Renal cortex interstitium (tissue), 15 donors: Measurements from ENCODE around the gene KLHL21. TPM values are rescaled to one million over a fixed set of nuclear protein-coding genes. Genes with fewer than 3 reads are reported as not detected.
"Not testable (repeated sequence)": the region's sequence is repeated elsewhere in the genome, so short reads cannot be mapped to it uniquely, and the experiment has no call there.

ENCODE experiments used
- DNase-seq, 11 donors: peaks; one replicate each; pipeline ENCODE4 v3.0.0-alpha.2; 2013; ENCODE audit warnings: low read depth in 9 of 11, low spot score in 4 of 11; ENCODE audit errors: extremely low read depth in 1 of 11
- long read RNA-seq, 16 experiments: transcript quantifications; one replicate each; lab custom pipeline, GENCODE V29; 2026
- polyA plus RNA-seq, 3 donors: library from polyadenylated mRNA; unstranded; fragments of 120-200 nt; gene quantifications; one replicate each; pipeline ENCODE4 v1.2.1, GENCODE V29; 2013; ENCODE audit not compliant: insufficient read length in 3 of 3

Gene KLHL21
- 10 to 100 TPM; 12.1 to 17.7 (median 15.4) TPM for polyA plus RNA-seq
- long read RNA-seq, donor 1, full-length matches to known transcripts = 2 of 2 reads
- long read RNA-seq, donor 1, partial matches to known transcripts = 0 of 2 reads
- long read RNA-seq, donor 1, other reads (novel, unspliced or antisense) = 0 of 2 reads
- long read RNA-seq, donor 2, full-length matches to known transcripts = 3 of 3 reads
- long read RNA-seq, donor 2, partial matches to known transcripts = 0 of 3 reads
- long read RNA-seq, donor 2, other reads (novel, unspliced or antisense) = 0 of 3 reads
- long read RNA-seq, donor 3, full-length matches to known transcripts = 7 of 7 reads
- long read RNA-seq, donor 3, partial matches to known transcripts = 0 of 7 reads
- long read RNA-seq, donor 3, other reads (novel, unspliced or antisense) = 0 of 7 reads
- long read RNA-seq, donor 4, full-length matches to known transcripts = 6 of 6 reads
- long read RNA-seq, donor 4, partial matches to known transcripts = 0 of 6 reads
- long read RNA-seq, donor 4, other reads (novel, unspliced or antisense) = 0 of 6 reads
- long read RNA-seq, donor 5 = 0 reads
- long read RNA-seq, donor 6, full-length matches to known transcripts = 3 of 26 reads
- long read RNA-seq, donor 6, partial matches to known transcripts = 23 of 26 reads
- long read RNA-seq, donor 6, other reads (novel, unspliced or antisense) = 0 of 26 reads
- long read RNA-seq, donor 7, full-length matches to known transcripts = 3 of 3 reads
- long read RNA-seq, donor 7, partial matches to known transcripts = 0 of 3 reads
- long read RNA-seq, donor 7, other reads (novel, unspliced or antisense) = 0 of 3 reads
- long read RNA-seq, donor 8, full-length matches to known transcripts = 10 of 116 reads
- long read RNA-seq, donor 8, partial matches to known transcripts = 89 of 116 reads
- long read RNA-seq, donor 8, other reads (novel, unspliced or antisense) = 17 of 116 reads
- long read RNA-seq, donor 9, full-length matches to known transcripts = 6 of 6 reads
- long read RNA-seq, donor 9, partial matches to known transcripts = 0 of 6 reads
- long read RNA-seq, donor 9, other reads (novel, unspliced or antisense) = 0 of 6 reads
- long read RNA-seq, donor 10, full-length matches to known transcripts = 3 of 13 reads
- long read RNA-seq, donor 10, partial matches to known transcripts = 0 of 13 reads
- long read RNA-seq, donor 10, other reads (novel, unspliced or antisense) = 10 of 13 reads
- long read RNA-seq, donor 11, full-length matches to known transcripts = 1 of 1 reads
- long read RNA-seq, donor 11, partial matches to known transcripts = 0 of 1 reads
- long read RNA-seq, donor 11, other reads (novel, unspliced or antisense) = 0 of 1 reads
- long read RNA-seq, donor 12, full-length matches to known transcripts = 1 of 1 reads
- long read RNA-seq, donor 12, partial matches to known transcripts = 0 of 1 reads
- long read RNA-seq, donor 12, other reads (novel, unspliced or antisense) = 0 of 1 reads
- long read RNA-seq, donor 13, full-length matches to known transcripts = 5 of 5 reads
- long read RNA-seq, donor 13, partial matches to known transcripts = 0 of 5 reads
- long read RNA-seq, donor 13, other reads (novel, unspliced or antisense) = 0 of 5 reads
- long read RNA-seq, donor 14, full-length matches to known transcripts = 4 of 4 reads
- long read RNA-seq, donor 14, partial matches to known transcripts = 0 of 4 reads
- long read RNA-seq, donor 14, other reads (novel, unspliced or antisense) = 0 of 4 reads
- long read RNA-seq, donor 15, full-length matches to known transcripts = 2 of 7 reads
- long read RNA-seq, donor 15, partial matches to known transcripts = 5 of 7 reads
- long read RNA-seq, donor 15, other reads (novel, unspliced or antisense) = 0 of 7 reads
- long read RNA-seq, donor 16, full-length matches to known transcripts = 9 of 9 reads
- long read RNA-seq, donor 16, partial matches to known transcripts = 0 of 9 reads
- long read RNA-seq, donor 16, other reads (novel, unspliced or antisense) = 0 of 9 reads

GRCh38 chr1:6602669-6603237 is at the start of gene KLHL21:
Gene KLHL21 (minus strand): TSS chr1:6602869. CDS start chr1:6602817, 52 bp downstream.
- DNase-seq = peak in 6 of 11 donors; percentile 55 to 82 (median 78)

GRCh38 chr1:6651909-6652308 is 49.2 kb upstream of the KLHL21 start:
- DNase-seq = peak in 2 of 11 donors; percentile 30 to 50

- no peak for DNase-seq
Observed at GRCh38 chr1:6648556-6648955, 45.9 kb upstream of the KLHL21 start.

GRCh38 chr1:6646499-6647148 is 44.0 kb upstream of the KLHL21 start:
- peak in 4 of 11 donors; percentile 42 to 59 (median 51) for DNase-seq

GRCh38 chr1:6645018-6645417 is 42.3 kb upstream of the KLHL21 start:
- peak in 4 of 11 donors; percentile 37 to 64 (median 52) for DNase-seq

- DNase-seq = not testable (repeated sequence)
Observed at GRCh38 chr1:6640867-6641266, 38.2 kb upstream of the KLHL21 start.

GRCh38 chr1:6638226-6638625 is 35.6 kb upstream of the KLHL21 start:
- no peak for DNase-seq

GRCh38 chr1:6637770-6638169 is 35.1 kb upstream of the KLHL21 start:
- no peak for DNase-seq

- DNase-seq = not testable (repeated sequence)
Observed at GRCh38 chr1:6636778-6637177, 34.1 kb upstream of the KLHL21 start.

- no peak for DNase-seq
Observed at GRCh38 chr1:6635910-6636760, 33.5 kb upstream of the KLHL21 start.

GRCh38 chr1:6635161-6635909 is 32.7 kb upstream of the KLHL21 start:
- no peak for DNase-seq

- no peak for DNase-seq
Observed at GRCh38 chr1:6634371-6635052, 31.8 kb upstream of the KLHL21 start.

GRCh38 chr1:6632588-6633514 is 30.2 kb upstream of the KLHL21 start:
- no peak for DNase-seq

- DNase-seq = no peak
Observed at GRCh38 chr1:6631058-6631457, 28.4 kb upstream of the KLHL21 start.
